Measurements from ENCODE around the gene CDC42BPB. TPM values are rescaled to one million over a fixed set of nuclear protein-coding genes. Genes with fewer than 3 reads are reported as not detected.

The CDC42BPB gene
- total RNA-seq, 1 donor from 2014 or later: 68.4 TPM

DNA sequence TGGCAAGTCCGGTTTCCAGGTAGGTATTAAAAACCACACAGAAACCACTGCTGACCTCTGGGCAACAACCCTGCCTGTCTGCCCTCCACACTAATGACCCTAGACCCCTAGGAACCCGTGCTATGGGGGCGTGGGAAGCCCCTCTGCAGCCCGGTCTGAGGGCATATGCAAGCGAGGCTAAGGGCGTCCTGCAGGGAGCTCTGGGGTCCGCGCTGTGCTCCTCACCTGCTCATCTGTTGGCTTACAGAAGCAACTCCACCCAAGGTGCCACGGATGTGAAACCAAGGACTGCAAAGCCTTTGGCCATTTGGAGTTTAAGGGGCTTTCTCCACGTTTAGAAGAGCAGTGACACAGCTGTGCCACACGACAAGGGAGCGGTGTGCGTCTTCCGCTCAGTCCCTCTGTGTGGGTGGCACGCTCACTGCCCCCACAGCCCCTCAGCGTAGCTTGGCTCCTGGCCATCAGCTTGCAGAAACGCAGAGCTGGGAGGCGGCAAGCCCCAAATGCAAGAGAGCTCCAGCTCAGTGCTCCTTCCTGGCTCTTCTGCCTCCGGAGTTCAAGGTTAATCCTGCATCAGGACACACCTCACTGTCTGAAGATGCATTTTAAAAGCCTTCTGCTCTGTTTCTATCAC is 116.5 kb downstream of the CDC42BPB start:
- DNase-seq (ENCODE audit: low read depth): no peak
- H3K4me3 ChIP-seq (ENCODE audit: low read depth, low read length): no peak overlapping the region
- TF ChIP-seq, protein P1, sequence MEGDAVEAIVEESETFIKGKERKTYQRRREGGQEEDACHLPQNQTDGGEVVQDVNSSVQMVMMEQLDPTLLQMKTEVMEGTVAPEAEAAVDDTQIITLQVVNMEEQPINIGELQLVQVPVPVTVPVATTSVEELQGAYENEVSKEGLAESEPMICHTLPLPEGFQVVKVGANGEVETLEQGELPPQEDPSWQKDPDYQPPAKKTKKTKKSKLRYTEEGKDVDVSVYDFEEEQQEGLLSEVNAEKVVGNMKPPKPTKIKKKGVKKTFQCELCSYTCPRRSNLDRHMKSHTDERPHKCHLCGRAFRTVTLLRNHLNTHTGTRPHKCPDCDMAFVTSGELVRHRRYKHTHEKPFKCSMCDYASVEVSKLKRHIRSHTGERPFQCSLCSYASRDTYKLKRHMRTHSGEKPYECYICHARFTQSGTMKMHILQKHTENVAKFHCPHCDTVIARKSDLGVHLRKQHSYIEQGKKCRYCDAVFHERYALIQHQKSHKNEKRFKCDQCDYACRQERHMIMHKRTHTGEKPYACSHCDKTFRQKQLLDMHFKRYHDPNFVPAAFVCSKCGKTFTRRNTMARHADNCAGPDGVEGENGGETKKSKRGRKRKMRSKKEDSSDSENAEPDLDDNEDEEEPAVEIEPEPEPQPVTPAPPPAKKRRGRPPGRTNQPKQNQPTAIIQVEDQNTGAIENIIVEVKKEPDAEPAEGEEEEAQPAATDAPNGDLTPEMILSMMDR (conservative IDR thresholded peaks at IDR 0.05; ENCODE audit: low read depth, low read length): no peak

DNA sequence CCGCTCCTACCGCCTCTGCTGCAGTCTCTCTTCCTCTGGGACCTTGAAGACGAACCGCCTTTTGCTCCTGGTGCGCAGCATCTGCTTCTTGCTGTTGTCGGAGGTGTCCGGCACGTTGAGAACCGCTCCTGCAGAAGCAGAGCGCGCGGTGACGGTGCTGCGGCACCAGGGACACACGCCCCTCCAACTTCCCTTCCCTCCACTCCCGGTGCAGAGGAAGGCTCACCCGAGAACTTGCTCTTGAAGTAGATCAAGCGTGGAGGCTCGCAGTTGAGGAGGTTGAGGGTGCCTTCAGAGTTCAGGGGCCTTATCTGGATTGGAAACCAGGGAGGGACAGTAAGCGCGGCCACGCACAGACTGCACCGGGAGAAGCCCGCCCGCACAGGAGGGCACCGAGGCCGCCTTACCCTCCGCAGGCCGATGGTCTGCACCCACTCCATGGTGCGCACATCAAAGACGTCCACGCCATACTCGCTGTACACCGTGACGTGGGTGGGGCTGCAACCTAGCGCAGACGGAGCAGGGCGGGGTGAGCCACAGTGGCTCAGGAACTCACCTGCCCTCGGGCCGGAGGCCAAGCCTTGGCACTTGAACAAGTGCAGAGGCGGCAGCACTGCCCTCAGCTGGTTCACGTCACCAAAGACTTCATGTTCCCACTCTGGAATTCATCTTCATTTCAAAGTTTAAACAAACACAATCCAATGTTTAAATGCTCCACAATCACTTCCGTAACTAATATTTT is 117.4 kb downstream of the CDC42BPB start:
- DNase-seq (ENCODE audit: low read depth): no peak
- H3K4me3 ChIP-seq (ENCODE audit: low read depth, low read length): no peak overlapping the region
- TF ChIP-seq, protein P1 (conservative IDR thresholded peaks at IDR 0.05; ENCODE audit: low read depth, low read length): no peak

DNA sequence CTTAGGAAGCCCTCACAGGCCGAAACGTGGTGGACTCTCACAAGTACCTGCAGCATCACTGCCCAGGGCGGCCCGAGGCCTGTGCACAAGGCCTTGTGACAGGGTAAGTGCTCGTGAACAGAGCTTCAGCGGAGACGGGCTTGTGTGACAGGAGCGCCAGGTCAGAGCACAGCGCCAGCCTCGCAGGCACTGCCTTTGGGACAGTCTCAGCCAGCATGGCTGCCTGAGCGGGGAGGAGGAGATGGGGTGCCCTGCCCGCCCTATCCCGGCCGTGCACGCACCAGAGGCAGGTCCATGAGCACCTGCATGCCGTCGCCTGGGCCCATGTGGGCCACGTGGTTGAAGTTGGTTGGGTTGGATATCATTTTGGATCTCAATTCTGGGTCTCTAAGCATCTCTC is 118.0 kb downstream of the CDC42BPB start:
- no peak overlapping the region for H3K4me3 ChIP-seq (ENCODE audit: low read depth, low read length)
- TF ChIP-seq, protein P1 (conservative IDR thresholded peaks at IDR 0.05; ENCODE audit: low read depth, low read length): no peak
- no peak for DNase-seq (ENCODE audit: low read depth)

DNA sequence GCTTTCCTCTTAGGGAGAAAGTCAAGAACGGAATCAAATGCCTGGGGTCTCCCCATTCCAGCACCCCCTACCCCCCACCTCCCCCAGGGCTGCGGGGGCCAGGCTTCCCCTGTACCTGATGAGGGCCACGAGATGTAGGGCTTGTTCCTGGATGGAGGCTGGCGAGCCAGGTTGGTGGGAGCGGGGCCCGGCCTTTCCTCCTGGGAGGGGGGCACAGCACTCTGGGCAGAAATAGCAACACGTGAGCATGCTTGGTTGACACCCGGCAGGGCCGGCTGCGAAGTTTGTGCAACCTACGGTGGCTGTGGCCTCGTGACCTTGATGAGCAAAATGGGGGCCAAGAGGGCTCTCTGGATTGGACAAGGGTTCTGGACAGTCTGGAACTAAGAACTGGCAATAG is 119.2 kb downstream of the CDC42BPB start:
- TF ChIP-seq, protein P1 (conservative IDR thresholded peaks at IDR 0.05; ENCODE audit: low read depth, low read length): no peak
- H3K4me3 ChIP-seq (ENCODE audit: low read depth, low read length): no peak overlapping the region
- no peak for DNase-seq (ENCODE audit: low read depth)

DNA sequence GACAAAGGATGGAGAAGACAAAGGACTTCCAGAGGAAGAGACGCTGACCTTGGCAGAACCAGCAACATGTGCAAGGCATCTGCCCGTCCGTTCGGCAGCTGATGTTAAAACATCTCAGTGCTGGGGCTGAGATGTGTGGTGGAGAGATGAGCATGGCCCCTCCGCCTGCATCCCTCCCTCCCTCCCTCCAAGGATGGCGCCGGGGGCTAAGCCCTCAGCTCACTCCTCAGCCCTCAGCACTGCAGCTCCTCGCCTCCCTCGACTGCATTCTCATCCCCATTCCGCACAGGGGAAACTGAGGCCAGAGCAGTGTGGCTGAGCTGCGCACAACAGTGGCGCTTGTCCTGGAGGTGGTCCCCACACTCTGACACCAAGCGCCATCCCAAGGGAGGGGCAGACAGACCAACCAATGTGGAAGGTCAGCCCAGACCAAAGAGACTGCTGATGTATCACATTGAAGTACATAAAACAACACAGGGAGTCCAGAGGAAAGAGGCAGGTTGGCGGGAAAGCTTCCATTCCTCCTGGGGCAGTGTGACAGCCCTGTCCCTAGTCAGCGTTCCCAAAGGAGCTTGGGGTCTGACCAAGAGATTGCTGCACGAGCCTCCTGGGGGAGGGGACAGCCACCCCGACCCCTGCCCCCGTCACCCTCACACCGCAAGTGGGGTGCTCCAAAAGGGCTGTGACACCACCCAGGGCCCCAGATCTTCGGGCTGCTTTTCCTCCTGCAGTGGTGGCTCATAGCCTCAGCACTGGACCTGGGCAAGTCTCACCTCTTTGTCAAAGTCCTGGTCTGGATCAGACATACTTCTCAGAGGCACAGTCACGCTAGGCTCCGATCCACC is 119.8 kb downstream of the CDC42BPB start:
- TF ChIP-seq, protein P1 (conservative IDR thresholded peaks at IDR 0.05; ENCODE audit: low read depth, low read length): no peak
- no peak overlapping the region for H3K4me3 ChIP-seq (ENCODE audit: low read depth, low read length)
- no peak for DNase-seq (ENCODE audit: low read depth)

DNA sequence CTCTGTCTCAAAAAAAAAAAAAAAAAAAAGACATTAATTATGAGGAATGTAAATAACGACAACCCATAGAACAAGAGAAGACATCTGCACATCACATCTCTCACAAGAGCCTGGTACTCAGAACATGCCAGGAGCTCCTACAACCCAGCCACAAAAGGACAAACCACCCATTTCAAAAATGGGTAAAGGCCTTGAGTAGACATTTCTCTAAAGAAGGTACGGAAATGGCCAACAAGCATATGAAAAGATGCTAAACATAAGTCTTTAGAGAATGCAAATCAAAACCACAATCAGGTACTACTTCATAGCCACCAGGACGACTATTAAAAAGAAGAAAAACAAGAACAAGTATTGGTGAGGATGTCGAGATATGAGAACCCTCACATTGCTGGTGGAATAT is 121.6 kb downstream of the CDC42BPB start:
- TF ChIP-seq, protein P1 (conservative IDR thresholded peaks at IDR 0.05; ENCODE audit: low read depth, low read length): no peak
- no peak for DNase-seq (ENCODE audit: low read depth)
- no peak overlapping the region for H3K4me3 ChIP-seq (ENCODE audit: low read depth, low read length)

Data from epithelial cell of proximal tubule (primary cell).